VCaP (cell line): Measurements from ENCODE around the gene MTCL1.

ENCODE experiments used
- H3K27ac ChIP-seq: fragments of 450-650 bp; 2 replicates; pipeline ENCODE4 v1.5.1; 2017
- CTCF ChIP-seq: fragments of 450-650 bp; conservative IDR thresholded peaks from 2 replicates; pipeline ENCODE4 v1.5.1; 2017; ENCODE audit warnings: mild to moderate bottlenecking, moderate library complexity

The MTCL1 gene

GRCh38 chr18:8843005-8843404, 137.6 kb downstream of the MTCL1 start:
- no peak for TF ChIP-seq CTCF
- no peak overlapping the region for H3K27ac ChIP-seq

- no peak for TF ChIP-seq CTCF
- H3K27ac ChIP-seq, result no peak overlapping the region
Observed at GRCh38 chr18:8844721-8845148, 139.4 kb downstream of the MTCL1 start.

- no peak for TF ChIP-seq CTCF
- H3K27ac ChIP-seq, result no peak overlapping the region
Observed at GRCh38 chr18:8845506-8845905, 140.2 kb downstream of the MTCL1 start.

- no peak overlapping the region for H3K27ac ChIP-seq
- no peak for TF ChIP-seq CTCF
Observed at GRCh38 chr18:8847066-8847755, 141.9 kb downstream of the MTCL1 start.

- TF ChIP-seq CTCF, result no peak
- no peak overlapping the region for H3K27ac ChIP-seq
Observed at GRCh38 chr18:8847900-8848299, 142.5 kb downstream of the MTCL1 start.

GRCh38 chr18:8848541-8848940, 143.2 kb downstream of the MTCL1 start:
- no peak overlapping the region for H3K27ac ChIP-seq
- TF ChIP-seq CTCF, result no peak

- no peak overlapping the region for H3K27ac ChIP-seq
- TF ChIP-seq CTCF, result no peak
Observed at GRCh38 chr18:8849696-8850095, 144.3 kb downstream of the MTCL1 start.
